Measurements from ENCODE around the gene COG2.

COG2 gene

GRCh38 chr1:230725256-230726012, 83.2 kb downstream of the COG2 start:
- DNase-seq, result no peak
- TF ChIP-seq, protein P1, sequence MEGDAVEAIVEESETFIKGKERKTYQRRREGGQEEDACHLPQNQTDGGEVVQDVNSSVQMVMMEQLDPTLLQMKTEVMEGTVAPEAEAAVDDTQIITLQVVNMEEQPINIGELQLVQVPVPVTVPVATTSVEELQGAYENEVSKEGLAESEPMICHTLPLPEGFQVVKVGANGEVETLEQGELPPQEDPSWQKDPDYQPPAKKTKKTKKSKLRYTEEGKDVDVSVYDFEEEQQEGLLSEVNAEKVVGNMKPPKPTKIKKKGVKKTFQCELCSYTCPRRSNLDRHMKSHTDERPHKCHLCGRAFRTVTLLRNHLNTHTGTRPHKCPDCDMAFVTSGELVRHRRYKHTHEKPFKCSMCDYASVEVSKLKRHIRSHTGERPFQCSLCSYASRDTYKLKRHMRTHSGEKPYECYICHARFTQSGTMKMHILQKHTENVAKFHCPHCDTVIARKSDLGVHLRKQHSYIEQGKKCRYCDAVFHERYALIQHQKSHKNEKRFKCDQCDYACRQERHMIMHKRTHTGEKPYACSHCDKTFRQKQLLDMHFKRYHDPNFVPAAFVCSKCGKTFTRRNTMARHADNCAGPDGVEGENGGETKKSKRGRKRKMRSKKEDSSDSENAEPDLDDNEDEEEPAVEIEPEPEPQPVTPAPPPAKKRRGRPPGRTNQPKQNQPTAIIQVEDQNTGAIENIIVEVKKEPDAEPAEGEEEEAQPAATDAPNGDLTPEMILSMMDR (IDR thresholded peaks at IDR 0.05), result no peak
- no peaks in the 10 kb centered on the region for H3K9me3 ChIP-seq
- intact Hi-C loops (cut with DNase I; ENCODE audit: low total_unique reads), result no loop called here
- H3K4me1 ChIP-seq, result peaks cover 0 to 23% (median 6%) of the 10 kb centered on the region in 4 donors
- H3K36me3 ChIP-seq, result no peaks in the 10 kb centered on the region
- no peak overlapping the region for H3K4me3 ChIP-seq
- peak overlapping the region in 1 of 2 donors; percentile 41 for H3K27ac ChIP-seq
- no peaks in the 10 kb centered on the region for H3K27me3 ChIP-seq

DNA sequence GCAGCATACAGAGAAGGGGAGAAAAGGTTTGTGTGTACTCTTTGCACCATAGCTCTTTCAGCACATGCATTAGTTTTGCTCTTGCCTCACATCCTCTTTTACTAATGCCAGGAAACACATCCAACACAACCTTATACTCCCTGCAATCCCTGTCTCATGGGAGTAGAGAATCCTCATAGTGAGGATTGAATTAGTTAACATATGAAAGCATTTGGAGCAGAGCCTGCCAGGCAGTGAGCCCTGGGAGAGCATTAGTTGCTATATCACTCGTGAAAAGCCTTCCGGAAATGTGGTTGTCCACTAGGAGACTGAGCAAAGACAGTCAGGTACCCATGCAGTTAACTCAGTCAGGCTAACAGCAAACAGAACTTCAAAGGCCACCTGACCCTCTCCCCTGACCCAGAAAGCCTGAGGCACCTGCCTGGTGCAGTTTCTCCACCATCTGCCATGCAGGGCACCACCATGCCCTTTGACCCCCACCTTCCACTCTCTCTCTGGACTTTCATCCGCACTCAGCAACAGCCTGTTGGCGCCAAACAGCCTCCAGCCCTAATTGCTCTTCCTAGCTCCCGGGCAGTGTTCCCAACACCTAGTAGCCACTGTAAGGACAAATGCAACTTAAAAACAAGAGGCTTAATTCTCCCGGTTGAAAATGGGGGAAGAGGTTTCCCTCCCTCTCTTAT, 86.6 kb downstream of the COG2 start:
- H3K9me3 ChIP-seq, result no peaks in the 10 kb centered on the region
- H3K27me3 ChIP-seq, result no peaks in the 10 kb centered on the region
- no peak overlapping the region for H3K4me3 ChIP-seq
- TF ChIP-seq, protein P1 (IDR thresholded peaks at IDR 0.05), result no peak
- no peak for DNase-seq
- no peaks in the 10 kb centered on the region for H3K36me3 ChIP-seq
- intact Hi-C loops (cut with DNase I; ENCODE audit: low total_unique reads), result no loop called here
- peaks cover 0 to 23% (median 8%) of the 10 kb centered on the region in 4 donors for H3K4me1 ChIP-seq
- no peak overlapping the region for H3K27ac ChIP-seq

- H3K4me1 ChIP-seq, result peaks cover 0 to 8% (median 4%) of the 10 kb centered on the region in 4 donors
- no peak overlapping the region for H3K27ac ChIP-seq
- no peaks in the 10 kb centered on the region for H3K27me3 ChIP-seq
- no peaks in the 10 kb centered on the region for H3K36me3 ChIP-seq
- no peak overlapping the region for H3K4me3 ChIP-seq
- intact Hi-C loops (cut with DNase I; ENCODE audit: low total_unique reads), result no loop called here
- no peaks in the 10 kb centered on the region for H3K9me3 ChIP-seq
- DNase-seq, result no peak
- TF ChIP-seq, protein P1 (IDR thresholded peaks at IDR 0.05), result no peak
These were observed 88.7 kb downstream of the COG2 start for GRCh38 chr1:230730977-230731376.

DNA sequence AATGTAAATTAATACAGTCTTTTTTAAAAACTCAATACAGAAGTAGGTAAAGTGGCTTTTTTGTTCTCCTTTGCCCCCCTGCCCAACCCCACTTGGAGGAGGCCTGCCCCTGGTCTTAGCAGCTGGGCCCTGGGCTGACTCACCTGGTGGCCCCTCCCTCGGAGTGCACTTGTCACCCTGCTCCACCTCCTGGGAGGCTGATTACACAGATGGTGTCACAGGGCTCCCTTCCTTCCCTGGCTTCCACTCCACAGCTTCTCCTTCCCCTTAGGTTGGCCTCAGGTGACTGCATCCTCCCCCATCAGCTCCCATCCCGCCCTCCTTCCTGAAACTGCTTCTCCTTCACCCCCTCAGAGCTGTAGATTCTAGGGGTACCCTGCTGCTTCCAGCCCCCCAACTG, 93.2 kb downstream of the COG2 start:
- Histone ChIP-seq H3K4me3 (no peak overlapping the region), H3K27me3 (no peaks in the 10 kb centered on the region), H3K4me1 (peaks cover 0 to 3% (median 0%) of the 10 kb centered on the region in 4 donors), H3K36me3 (no peaks in the 10 kb centered on the region), H3K9me3 (no peaks in the 10 kb centered on the region), H3K27ac (no peak overlapping the region)
- intact Hi-C loops (cut with DNase I; ENCODE audit: low total_unique reads), result no loop called here
- DNase-seq, result no peak
- TF ChIP-seq, protein P1 (IDR thresholded peaks at IDR 0.05), result no peak

DNA sequence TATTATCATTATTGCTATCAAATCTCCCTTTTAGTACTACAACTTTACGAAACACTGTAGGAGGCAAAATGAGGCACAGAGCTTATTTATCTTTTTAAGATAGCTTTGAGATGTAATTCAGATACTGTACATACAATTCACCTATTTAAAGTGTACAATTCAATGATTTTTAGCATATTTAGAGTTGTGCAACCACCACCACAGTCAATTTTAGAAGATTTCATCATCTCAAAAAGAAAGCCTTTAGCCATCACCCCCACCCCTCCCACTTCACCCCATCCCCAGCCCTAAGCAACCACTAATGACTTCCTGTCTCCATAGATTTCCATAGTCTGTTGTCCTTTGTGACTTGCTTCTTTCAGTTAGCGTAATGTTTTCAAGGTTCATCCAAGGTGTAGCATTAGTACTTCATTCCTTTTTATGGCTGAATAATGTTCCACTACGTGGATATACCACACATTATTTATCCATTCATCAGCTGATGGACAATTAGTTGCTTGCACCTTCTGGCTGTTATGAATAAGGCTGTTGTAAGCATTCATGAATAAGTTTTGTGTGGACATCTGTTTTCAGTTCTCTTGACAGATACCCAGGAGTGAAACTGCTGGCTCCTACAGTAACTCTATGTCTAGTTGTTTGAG, 95.5 kb downstream of the COG2 start:
- intact Hi-C loops (cut with DNase I; ENCODE audit: low total_unique reads), result no loop called here
- no peak overlapping the region for H3K4me3 ChIP-seq
- no peaks in the 10 kb centered on the region for H3K27me3 ChIP-seq
- TF ChIP-seq, protein P1 (IDR thresholded peaks at IDR 0.05), result no peak
- H3K4me1 ChIP-seq, result no peaks in the 10 kb centered on the region
- H3K9me3 ChIP-seq, result no peaks in the 10 kb centered on the region
- no peak overlapping the region for H3K27ac ChIP-seq
- no peaks in the 10 kb centered on the region for H3K36me3 ChIP-seq
- no peak for DNase-seq
